Sigmoid colon (tissue), 4 donors: Measurements from ENCODE around the gene ARF3.

Experiments used
- EP300 ChIP-seq, 4 donors: sonication (generic); formaldehyde crosslinking; IDR thresholded peaks; one replicate each; pipeline ENCODE4 v1.6.1; 2017; ENCODE audit warnings: antibody characterized with exemption in 4 of 4
- POLR2A ChIP-seq, 2 donors: fragments of 450-650 bp; IDR thresholded peaks; one replicate each; pipeline ENCODE4 v1.6.1; 2016; ENCODE audit warnings: antibody characterized with exemption in 2 of 2, mild to moderate bottlenecking in 2 of 2, moderate library complexity in 2 of 2
- POLR2AphosphoS5 ChIP-seq, 4 donors: sonication (generic); formaldehyde crosslinking; IDR thresholded peaks; one replicate each; pipeline ENCODE4 v1.6.1; 2017; ENCODE audit warnings: antibody characterized with exemption in 4 of 4
- TF ChIP-seq, protein P1 (sequence below), 4 experiments: fragments of 450-650 bp in 3 of 4; fragments of 200-600 bp in 1 of 4; IDR thresholded peaks; one replicate each; pipeline ENCODE4 v1.5.1; 2016 to 2019; ENCODE audit warnings: antibody characterized with exemption in 4 of 4, mild to moderate bottlenecking in 3 of 4, moderate library complexity in 2 of 4

DNA sequence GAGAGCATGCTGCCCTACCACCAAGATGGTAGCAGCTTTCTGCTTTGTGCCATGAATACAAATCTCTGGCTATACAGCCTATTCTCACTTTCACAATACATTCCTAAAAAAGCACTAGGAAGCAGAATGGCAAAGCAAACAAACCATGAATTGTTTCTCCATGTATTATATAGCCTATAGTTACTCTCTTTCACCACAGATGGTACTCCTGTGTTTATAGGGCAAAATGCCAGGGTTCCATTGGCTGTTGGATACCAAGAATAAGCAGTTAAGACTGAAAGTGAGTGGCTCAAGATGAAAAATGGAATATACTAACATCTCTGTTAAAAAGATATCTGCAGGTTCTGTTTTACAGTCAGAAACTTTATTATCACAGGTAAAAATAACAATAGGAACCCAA is 11.1 kb downstream of the ARF3 start:
- TF ChIP-seq, protein P1, sequence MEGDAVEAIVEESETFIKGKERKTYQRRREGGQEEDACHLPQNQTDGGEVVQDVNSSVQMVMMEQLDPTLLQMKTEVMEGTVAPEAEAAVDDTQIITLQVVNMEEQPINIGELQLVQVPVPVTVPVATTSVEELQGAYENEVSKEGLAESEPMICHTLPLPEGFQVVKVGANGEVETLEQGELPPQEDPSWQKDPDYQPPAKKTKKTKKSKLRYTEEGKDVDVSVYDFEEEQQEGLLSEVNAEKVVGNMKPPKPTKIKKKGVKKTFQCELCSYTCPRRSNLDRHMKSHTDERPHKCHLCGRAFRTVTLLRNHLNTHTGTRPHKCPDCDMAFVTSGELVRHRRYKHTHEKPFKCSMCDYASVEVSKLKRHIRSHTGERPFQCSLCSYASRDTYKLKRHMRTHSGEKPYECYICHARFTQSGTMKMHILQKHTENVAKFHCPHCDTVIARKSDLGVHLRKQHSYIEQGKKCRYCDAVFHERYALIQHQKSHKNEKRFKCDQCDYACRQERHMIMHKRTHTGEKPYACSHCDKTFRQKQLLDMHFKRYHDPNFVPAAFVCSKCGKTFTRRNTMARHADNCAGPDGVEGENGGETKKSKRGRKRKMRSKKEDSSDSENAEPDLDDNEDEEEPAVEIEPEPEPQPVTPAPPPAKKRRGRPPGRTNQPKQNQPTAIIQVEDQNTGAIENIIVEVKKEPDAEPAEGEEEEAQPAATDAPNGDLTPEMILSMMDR (IDR thresholded peaks at IDR 0.05), result no peak
- no peak for TF ChIP-seq POLR2A (IDR thresholded peaks at IDR 0.05)
- no peak for TF ChIP-seq POLR2AphosphoS5 (IDR thresholded peaks at IDR 0.05)
- TF ChIP-seq EP300 (IDR thresholded peaks at IDR 0.05), result no peak
